Measurements from ENCODE around the gene NTMT1.
A peak's percentile ranks its signal among the peaks of the same experiment; 100 is the strongest.

Gene NTMT1

GRCh38 chr9:129630967-129631673 lies 5.2 kb downstream of the NTMT1 start:
- H3K27ac ChIP-seq (ENCODE audit: low read depth, low read length) = no peak overlapping the region
- no peak overlapping the region for H2BK120ac ChIP-seq (ENCODE audit: low read depth, low read length)
- no peak overlapping the region for H2BK5ac ChIP-seq (ENCODE audit: low read length)
- no peak overlapping the region for H3K18ac ChIP-seq (ENCODE audit: low read length)
- H3K4me1 ChIP-seq (ENCODE audit: control insufficient read depth, low read depth, low read length) = peaks cover 11% of the 10 kb centered on the region
- H4K8ac ChIP-seq (ENCODE audit: low read depth, low read length) = no peak overlapping the region
- peaks cover 37% of the 10 kb centered on the region for H3K79me1 ChIP-seq (ENCODE audit: low read length)
- H3K23ac ChIP-seq (ENCODE audit: low read length) = peak overlapping the region; percentile 17
- DNase-seq = peak; percentile 31
- WGBS (ENCODE audit: extremely low coverage, insufficient coverage, low lambda C conversion rate) = no CpG with 5 or more reads among the region's 21 CpGs
- H3K36me3 ChIP-seq (ENCODE audit: control insufficient read depth, insufficient read depth, low read length) = peaks cover 11% of the 10 kb centered on the region
- H3K9ac ChIP-seq (ENCODE audit: low read length) = peak overlapping the region; percentile 38
- peaks cover 77% of the 10 kb centered on the region for H3K79me2 ChIP-seq (ENCODE audit: control insufficient read depth, insufficient read depth, low read length)
- no peak overlapping the region for H3K4me3 ChIP-seq (ENCODE audit: low read length)
- H2BK15ac ChIP-seq (replicated peaks; ENCODE audit: low read depth) = no peak overlapping the region
- no peak overlapping the region for H3K4ac ChIP-seq (ENCODE audit: low read depth, low read length)
- H4K5ac ChIP-seq (ENCODE audit: low read length) = no peak overlapping the region
- peak overlapping the region; percentile 46 for H3K56ac ChIP-seq (ENCODE audit: low read length)
- H2AK5ac ChIP-seq (ENCODE audit: low read length) = no peak overlapping the region
- H3K27me3 ChIP-seq (ENCODE audit: insufficient read depth, low read length, poor library complexity) = no peaks in the 10 kb centered on the region
- H3K4me2 ChIP-seq (ENCODE audit: low read length) = no peak overlapping the region

GRCh38 chr9:129631674-129632129 lies 5.7 kb downstream of the NTMT1 start:
- Histone ChIP-seq H4K8ac (ENCODE audit: low read depth, low read length) (no peak overlapping the region), H3K4me1 (ENCODE audit: control insufficient read depth, low read depth, low read length) (peaks cover 11% of the 10 kb centered on the region), H2BK120ac (ENCODE audit: low read depth, low read length) (no peak overlapping the region), H2AK5ac (ENCODE audit: low read length) (no peak overlapping the region), H3K36me3 (ENCODE audit: control insufficient read depth, insufficient read depth, low read length) (peaks cover 11% of the 10 kb centered on the region), H3K79me2 (ENCODE audit: control insufficient read depth, insufficient read depth, low read length) (peaks cover 71% of the 10 kb centered on the region), H3K9ac (ENCODE audit: low read length) (no peak overlapping the region), H4K5ac (ENCODE audit: low read length) (no peak overlapping the region), H3K4ac (ENCODE audit: low read depth, low read length) (no peak overlapping the region), H2BK15ac (replicated peaks; ENCODE audit: low read depth) (no peak overlapping the region), H3K4me3 (ENCODE audit: low read length) (no peak overlapping the region), H3K4me2 (ENCODE audit: low read length) (no peak overlapping the region), H3K27ac (ENCODE audit: low read depth, low read length) (no peak overlapping the region), H3K18ac (ENCODE audit: low read length) (no peak overlapping the region), H3K56ac (ENCODE audit: low read length) (no peak overlapping the region), H3K27me3 (ENCODE audit: insufficient read depth, low read length, poor library complexity) (no peaks in the 10 kb centered on the region), H3K23ac (ENCODE audit: low read length) (no peak overlapping the region), H3K79me1 (ENCODE audit: low read length) (peaks cover 37% of the 10 kb centered on the region), H2BK5ac (ENCODE audit: low read length) (no peak overlapping the region)
- no peak for DNase-seq
- no CpG with 5 or more reads among the region's 19 CpGs for WGBS (ENCODE audit: extremely low coverage, insufficient coverage, low lambda C conversion rate)

GRCh38 chr9:129632460-129632859 lies 6.5 kb downstream of the NTMT1 start:
- Histone ChIP-seq H3K18ac (ENCODE audit: low read length) (no peak overlapping the region), H3K79me1 (ENCODE audit: low read length) (peaks cover 31% of the 10 kb centered on the region), H3K23ac (ENCODE audit: low read length) (no peak overlapping the region), H2BK5ac (ENCODE audit: low read length) (no peak overlapping the region), H3K27ac (ENCODE audit: low read depth, low read length) (no peak overlapping the region), H3K4me3 (ENCODE audit: low read length) (no peak overlapping the region), H2AK5ac (ENCODE audit: low read length) (no peak overlapping the region), H3K36me3 (ENCODE audit: control insufficient read depth, insufficient read depth, low read length) (peaks cover 11% of the 10 kb centered on the region), H3K4me2 (ENCODE audit: low read length) (no peak overlapping the region), H3K56ac (ENCODE audit: low read length) (no peak overlapping the region), H3K9ac (ENCODE audit: low read length) (no peak overlapping the region), H3K4me1 (ENCODE audit: control insufficient read depth, low read depth, low read length) (peaks cover 8% of the 10 kb centered on the region), H3K79me2 (ENCODE audit: control insufficient read depth, insufficient read depth, low read length) (peaks cover 64% of the 10 kb centered on the region), H3K27me3 (ENCODE audit: insufficient read depth, low read length, poor library complexity) (no peaks in the 10 kb centered on the region), H2BK120ac (ENCODE audit: low read depth, low read length) (no peak overlapping the region), H2BK15ac (replicated peaks; ENCODE audit: low read depth) (no peak overlapping the region), H3K4ac (ENCODE audit: low read depth, low read length) (no peak overlapping the region), H4K5ac (ENCODE audit: low read length) (no peak overlapping the region), H4K8ac (ENCODE audit: low read depth, low read length) (no peak overlapping the region)
- no CpG with 5 or more reads among the region's 13 CpGs for WGBS (ENCODE audit: extremely low coverage, insufficient coverage, low lambda C conversion rate)
- no peak for DNase-seq

- Histone ChIP-seq H3K27ac (ENCODE audit: low read depth, low read length) (no peak overlapping the region), H3K9ac (ENCODE audit: low read length) (no peak overlapping the region), H3K79me1 (ENCODE audit: low read length) (peaks cover 25% of the 10 kb centered on the region), H2BK5ac (ENCODE audit: low read length) (no peak overlapping the region), H3K4me1 (ENCODE audit: control insufficient read depth, low read depth, low read length) (peaks cover 5% of the 10 kb centered on the region), H3K27me3 (ENCODE audit: insufficient read depth, low read length, poor library complexity) (no peaks in the 10 kb centered on the region), H3K36me3 (ENCODE audit: control insufficient read depth, insufficient read depth, low read length) (peaks cover 14% of the 10 kb centered on the region), H3K4me3 (ENCODE audit: low read length) (no peak overlapping the region), H3K23ac (ENCODE audit: low read length) (no peak overlapping the region), H3K4ac (ENCODE audit: low read depth, low read length) (no peak overlapping the region), H2BK15ac (replicated peaks; ENCODE audit: low read depth) (no peak overlapping the region), H3K4me2 (ENCODE audit: low read length) (no peak overlapping the region), H3K56ac (ENCODE audit: low read length) (no peak overlapping the region), H3K18ac (ENCODE audit: low read length) (no peak overlapping the region), H4K8ac (ENCODE audit: low read depth, low read length) (no peak overlapping the region), H2BK120ac (ENCODE audit: low read depth, low read length) (no peak overlapping the region), H2AK5ac (ENCODE audit: low read length) (no peak overlapping the region), H3K79me2 (ENCODE audit: control insufficient read depth, insufficient read depth, low read length) (peaks cover 56% of the 10 kb centered on the region), H4K5ac (ENCODE audit: low read length) (no peak overlapping the region)
- no peak for DNase-seq
- no CpG with 5 or more reads among the region's 4 CpGs for WGBS (ENCODE audit: extremely low coverage, insufficient coverage, low lambda C conversion rate)
These were observed 7.2 kb downstream of the NTMT1 start for GRCh38 chr9:129633207-129633606.

GRCh38 chr9:129633848-129634247 lies 7.9 kb downstream of the NTMT1 start:
- H3K27ac ChIP-seq (ENCODE audit: low read depth, low read length) = no peak overlapping the region
- no CpG with 5 or more reads among the region's 13 CpGs for WGBS (ENCODE audit: extremely low coverage, insufficient coverage, low lambda C conversion rate)
- H3K23ac ChIP-seq (ENCODE audit: low read length) = no peak overlapping the region
- H3K56ac ChIP-seq (ENCODE audit: low read length) = no peak overlapping the region
- H3K4me2 ChIP-seq (ENCODE audit: low read length) = no peak overlapping the region
- H4K8ac ChIP-seq (ENCODE audit: low read depth, low read length) = no peak overlapping the region
- H3K18ac ChIP-seq (ENCODE audit: low read length) = no peak overlapping the region
- peaks cover 5% of the 10 kb centered on the region for H3K4me1 ChIP-seq (ENCODE audit: control insufficient read depth, low read depth, low read length)
- H2AK5ac ChIP-seq (ENCODE audit: low read length) = no peak overlapping the region
- H3K9ac ChIP-seq (ENCODE audit: low read length) = no peak overlapping the region
- peaks cover 22% of the 10 kb centered on the region for H3K79me1 ChIP-seq (ENCODE audit: low read length)
- H3K4ac ChIP-seq (ENCODE audit: low read depth, low read length) = no peak overlapping the region
- no peak overlapping the region for H4K5ac ChIP-seq (ENCODE audit: low read length)
- no peak overlapping the region for H2BK120ac ChIP-seq (ENCODE audit: low read depth, low read length)
- no peak for DNase-seq
- H3K4me3 ChIP-seq (ENCODE audit: low read length) = no peak overlapping the region
- peaks cover 50% of the 10 kb centered on the region for H3K79me2 ChIP-seq (ENCODE audit: control insufficient read depth, insufficient read depth, low read length)
- no peak overlapping the region for H2BK5ac ChIP-seq (ENCODE audit: low read length)
- H3K36me3 ChIP-seq (ENCODE audit: control insufficient read depth, insufficient read depth, low read length) = peaks cover 17% of the 10 kb centered on the region
- no peaks in the 10 kb centered on the region for H3K27me3 ChIP-seq (ENCODE audit: insufficient read depth, low read length, poor library complexity)
- H2BK15ac ChIP-seq (replicated peaks; ENCODE audit: low read depth) = no peak overlapping the region

Measured in mesendoderm (in vitro differentiated cells).